ENCODE data around the gene NCK2. TPM values are rescaled to one million over a fixed set of nuclear protein-coding genes. Genes with fewer than 3 reads are reported as not detected.

NCK2 gene
- polyA plus RNA-seq, 1 donor from 2014 or later, result 19.6 TPM

DNA sequence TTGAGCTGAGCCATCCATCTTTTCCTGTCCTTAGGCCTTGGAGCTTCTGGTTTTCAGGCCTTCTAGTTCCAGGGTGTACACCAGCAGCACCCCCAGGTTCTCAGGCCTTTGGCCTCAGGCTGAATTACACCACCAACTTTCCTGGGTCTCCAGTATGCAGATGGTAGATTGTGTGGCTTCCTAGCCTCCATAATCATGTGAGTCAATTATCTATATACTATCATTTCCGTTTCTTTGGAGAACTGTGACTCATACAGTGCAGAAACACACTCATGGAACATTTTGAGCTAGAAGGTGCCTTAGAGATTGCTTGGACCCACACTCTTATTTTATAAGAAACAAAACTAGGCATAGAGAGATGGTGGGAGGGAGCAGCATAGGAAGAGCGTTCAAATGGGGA, 167.4 kb downstream of the NCK2 start:
- peaks cover 2 to 9% (median 5%) of the 10 kb centered on the region in 3 donors for H3K9me3 Mint-ChIP-seq
- H3K36me3 Mint-ChIP-seq, result peaks cover 6% of the 10 kb centered on the region
- H3K4me1 Mint-ChIP-seq, result peaks cover 8 to 17% (median 13%) of the 10 kb centered on the region in 3 donors
- H3K4me3 Mint-ChIP-seq, result no peak overlapping the region
- no peak overlapping the region for H3K27ac Mint-ChIP-seq
- H3K27me3 Mint-ChIP-seq, result no peaks in the 10 kb centered on the region

DNA sequence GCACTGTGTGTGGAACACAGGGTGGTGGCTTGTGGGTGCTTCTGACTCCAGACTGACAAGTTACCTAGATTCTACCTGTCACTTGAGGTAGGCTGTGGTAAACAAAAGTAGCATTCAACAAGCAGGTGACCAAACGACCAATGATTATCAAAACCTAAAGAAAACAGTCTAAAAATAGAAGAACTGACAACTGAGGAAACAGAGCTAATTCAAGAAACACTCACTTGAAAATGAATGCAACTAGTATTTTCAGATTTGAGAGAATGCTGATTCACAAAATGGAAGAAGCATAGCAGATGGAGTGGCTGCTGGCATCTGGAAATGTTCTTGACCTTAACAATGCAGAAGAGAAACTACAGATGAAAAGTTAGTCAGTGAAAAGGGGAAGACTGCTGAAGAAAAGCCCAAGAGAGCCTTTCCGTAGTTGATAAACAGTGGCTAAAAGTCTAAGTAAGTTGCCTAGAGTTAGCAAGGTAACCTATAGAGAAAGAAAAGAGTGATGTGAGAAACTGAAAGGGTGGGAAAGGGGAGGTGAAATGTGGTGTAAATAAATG, 170.4 kb downstream of the NCK2 start:
- peaks cover 7 to 11% (median 8%) of the 10 kb centered on the region in 3 donors for H3K4me1 Mint-ChIP-seq
- H3K27ac Mint-ChIP-seq, result no peak overlapping the region
- H3K9me3 Mint-ChIP-seq, result peaks cover 0 to 9% (median 5%) of the 10 kb centered on the region in 3 donors
- H3K4me3 Mint-ChIP-seq, result no peak overlapping the region
- H3K27me3 Mint-ChIP-seq, result no peaks in the 10 kb centered on the region
- H3K36me3 Mint-ChIP-seq, result peaks cover 3% of the 10 kb centered on the region

- no peaks in the 10 kb centered on the region for H3K27me3 Mint-ChIP-seq
- no peak overlapping the region for H3K27ac Mint-ChIP-seq
- peaks cover 7 to 11% (median 8%) of the 10 kb centered on the region in 3 donors for H3K4me1 Mint-ChIP-seq
- H3K9me3 Mint-ChIP-seq, result peaks cover 4 to 11% (median 5%) of the 10 kb centered on the region in 3 donors
- H3K36me3 Mint-ChIP-seq, result peaks cover 11% of the 10 kb centered on the region
- H3K4me3 Mint-ChIP-seq, result no peak overlapping the region
Observed at GRCh38 chr2:105917226-105917625, 172.5 kb downstream of the NCK2 start.

GRCh38 chr2:105917688-105918087, 173.0 kb downstream of the NCK2 start:
- Mint-ChIP-seq H3K9me3 (peaks cover 4 to 11% (median 5%) of the 10 kb centered on the region in 3 donors), H3K36me3 (peaks cover 11% of the 10 kb centered on the region)

DNA sequence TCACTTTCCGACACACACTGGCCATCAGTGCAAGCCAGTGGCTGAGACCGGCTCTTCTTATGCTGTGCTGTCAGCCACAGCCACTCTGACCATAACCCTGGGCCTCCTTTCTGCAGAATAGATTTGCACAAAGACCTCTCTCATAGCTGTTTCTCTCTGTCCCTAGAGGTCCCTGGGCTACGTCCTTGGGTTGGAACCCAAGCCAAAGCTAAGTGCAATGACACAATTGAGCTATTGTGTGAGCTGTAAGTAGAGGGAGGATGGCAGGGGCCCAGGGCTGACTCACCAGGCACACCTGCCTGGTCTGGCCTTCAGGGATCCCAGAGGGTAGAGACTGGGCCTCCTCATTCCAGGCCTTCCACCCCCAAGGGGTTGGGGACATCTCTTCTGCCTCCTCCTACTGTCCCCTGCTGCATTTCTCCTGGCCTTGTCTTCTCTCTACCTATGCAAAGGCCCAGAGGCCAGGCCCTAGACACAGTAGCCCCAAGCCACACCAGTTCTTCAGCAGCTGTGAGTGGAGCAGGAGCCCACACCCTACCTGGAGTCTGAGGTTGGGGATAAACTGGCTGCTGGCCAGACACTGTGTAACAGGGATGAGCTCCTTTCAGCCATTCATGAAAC, 174.6 kb downstream of the NCK2 start:
- H3K27me3 Mint-ChIP-seq, result no peaks in the 10 kb centered on the region
- H3K4me3 Mint-ChIP-seq, result no peak overlapping the region
- H3K36me3 Mint-ChIP-seq, result peaks cover 11% of the 10 kb centered on the region
- H3K4me1 Mint-ChIP-seq, result peaks cover 7 to 11% (median 8%) of the 10 kb centered on the region in 3 donors
- no peak overlapping the region for H3K27ac Mint-ChIP-seq
- peaks cover 2 to 7% (median 4%) of the 10 kb centered on the region in 3 donors for H3K9me3 Mint-ChIP-seq

More at GRCh38 chr2:105917688-105918087, 173.0 kb downstream of the NCK2 start:
- no peak overlapping the region for H3K4me3 Mint-ChIP-seq
- H3K27me3 Mint-ChIP-seq, result no peaks in the 10 kb centered on the region
- H3K27ac Mint-ChIP-seq, result no peak overlapping the region
- H3K4me1 Mint-ChIP-seq, result peaks cover 7 to 11% (median 8%) of the 10 kb centered on the region in 3 donors

DNA sequence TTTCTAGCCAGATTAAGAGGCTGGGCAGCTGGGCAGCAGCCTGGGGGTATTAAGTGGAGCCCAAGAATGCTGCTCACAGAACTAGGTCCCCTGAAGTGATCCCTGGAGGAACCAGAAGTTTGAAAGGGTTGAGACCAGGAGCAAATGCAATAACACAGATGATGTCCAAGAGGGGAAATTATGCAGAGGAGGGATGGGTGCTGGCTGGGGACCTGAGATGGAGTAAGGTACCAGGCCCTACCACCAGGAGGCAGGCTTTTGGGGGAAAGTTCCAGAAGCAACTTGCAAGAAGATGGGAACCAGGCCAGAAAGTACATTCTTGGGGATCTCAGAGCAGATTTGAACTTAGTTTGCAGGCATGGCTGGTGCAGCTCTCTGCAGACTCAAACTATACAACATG, 175.1 kb downstream of the NCK2 start:
- no peak overlapping the region for H3K27ac Mint-ChIP-seq
- H3K36me3 Mint-ChIP-seq, result peaks cover 11% of the 10 kb centered on the region
- H3K9me3 Mint-ChIP-seq, result peaks cover 0 to 6% (median 4%) of the 10 kb centered on the region in 3 donors
- peaks cover 7 to 11% (median 8%) of the 10 kb centered on the region in 3 donors for H3K4me1 Mint-ChIP-seq
- no peaks in the 10 kb centered on the region for H3K27me3 Mint-ChIP-seq
- H3K4me3 Mint-ChIP-seq, result no peak overlapping the region

DNA sequence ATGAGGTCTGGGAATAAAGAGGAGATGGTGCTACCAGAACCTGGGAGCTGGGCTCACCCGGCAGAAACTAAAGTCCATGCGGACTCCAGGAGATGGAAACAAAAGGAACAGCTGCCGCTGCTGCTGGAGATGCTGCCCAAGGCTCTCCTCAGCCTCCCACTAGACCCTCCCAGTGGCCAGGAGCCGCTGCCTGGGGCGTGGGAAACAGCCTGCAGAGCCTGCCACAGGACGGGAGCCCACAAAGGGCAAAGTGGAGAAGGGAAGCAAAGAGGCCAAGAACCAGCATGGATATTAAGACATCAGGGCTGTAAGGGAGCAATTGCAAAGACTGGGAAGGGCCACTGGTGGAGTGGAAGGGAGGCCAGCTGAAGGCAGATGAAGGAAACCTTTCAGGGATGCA, 179.6 kb downstream of the NCK2 start:
- Mint-ChIP-seq H3K27me3 (peaks cover 1% of the 10 kb centered on the region), H3K27ac (no peak overlapping the region), H3K36me3 (peaks cover 10% of the 10 kb centered on the region), H3K4me1 (peaks cover 0 to 3% (median 2%) of the 10 kb centered on the region in 3 donors), H3K9me3 (peaks cover 0 to 4% (median 4%) of the 10 kb centered on the region in 3 donors), H3K4me3 (no peak overlapping the region)

DNA sequence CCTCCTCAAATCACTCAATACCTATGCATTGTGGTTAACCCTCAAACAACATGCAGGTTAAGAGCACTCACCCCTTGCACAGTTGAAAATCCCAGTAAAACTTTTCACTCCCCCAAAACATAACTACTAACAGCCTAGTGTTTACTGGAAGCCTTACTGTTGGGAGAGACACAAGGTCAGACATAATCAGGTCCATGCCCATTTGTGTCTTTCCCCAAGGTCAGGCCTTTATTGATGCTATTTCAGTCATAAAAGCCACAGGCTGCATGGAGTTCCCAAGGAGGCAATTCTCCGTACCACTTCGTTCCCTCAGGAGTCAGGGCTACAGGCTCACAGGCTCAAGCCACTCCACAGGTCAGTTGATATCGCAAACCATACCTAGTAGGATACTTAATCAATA, 180.2 kb downstream of the NCK2 start:
- no peaks in the 10 kb centered on the region for H3K4me1 Mint-ChIP-seq
- H3K9me3 Mint-ChIP-seq, result peaks cover 0 to 4% (median 4%) of the 10 kb centered on the region in 3 donors
- peaks cover 10% of the 10 kb centered on the region for H3K36me3 Mint-ChIP-seq
- H3K27me3 Mint-ChIP-seq, result peaks cover 1% of the 10 kb centered on the region
- no peak overlapping the region for H3K4me3 Mint-ChIP-seq
- H3K27ac Mint-ChIP-seq, result no peak overlapping the region

DNA sequence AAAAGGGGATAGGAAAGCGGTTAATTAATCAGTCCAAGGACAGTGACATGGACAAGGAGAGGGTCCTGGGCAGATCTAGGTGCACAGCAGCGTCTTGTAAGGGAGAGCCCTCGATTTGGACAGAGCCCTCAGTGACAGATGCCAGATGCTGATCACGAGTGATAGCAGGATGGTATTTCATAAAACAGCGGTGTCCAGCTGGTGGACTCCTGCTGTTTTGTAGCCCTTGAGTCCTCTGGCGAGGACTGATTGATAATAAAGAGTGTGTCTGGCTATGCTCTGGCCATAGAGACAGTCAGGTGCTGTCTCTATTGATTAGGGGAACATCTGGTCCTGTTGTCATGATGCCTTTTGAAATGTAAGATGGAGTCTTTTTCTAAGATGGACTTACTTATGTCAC, 180.7 kb downstream of the NCK2 start:
- no peak overlapping the region for H3K27ac Mint-ChIP-seq

DNA sequence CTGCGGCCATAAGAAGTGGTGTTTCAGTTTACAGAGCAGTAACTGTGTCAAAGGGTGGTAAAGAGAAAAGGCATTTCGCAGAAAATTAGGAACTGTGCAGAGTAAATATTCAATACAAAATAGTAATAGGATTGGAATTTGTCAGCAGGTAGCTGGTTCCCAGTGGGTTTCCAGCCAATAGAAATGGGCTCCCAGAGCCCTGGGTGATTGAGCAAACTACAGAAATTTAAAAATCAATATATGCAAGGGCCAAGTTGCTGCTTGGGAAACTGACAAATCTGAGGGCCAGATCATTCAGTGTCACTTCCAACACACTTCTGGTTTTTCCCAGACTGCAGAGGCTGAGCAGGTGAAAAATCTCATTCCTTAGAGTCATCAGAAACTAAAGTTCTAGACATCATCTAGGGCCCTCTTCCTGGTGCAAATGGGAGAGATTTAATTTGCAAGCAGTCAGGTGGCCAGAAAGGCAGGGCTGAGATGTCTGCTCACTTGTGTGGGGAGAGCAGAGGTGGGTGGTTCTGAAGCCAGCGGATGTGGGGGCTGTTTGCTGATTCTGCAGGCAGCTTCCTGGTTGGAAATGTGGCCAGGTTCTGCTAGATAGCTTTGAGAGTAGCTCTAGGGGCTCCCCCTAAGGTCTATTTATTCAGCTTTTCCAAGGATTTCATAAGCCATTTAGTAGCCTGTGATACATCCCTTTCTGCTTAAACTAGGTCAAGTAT, 182.4 kb downstream of the NCK2 start:
- Mint-ChIP-seq H3K27ac (no peak overlapping the region), H3K4me3 (no peak overlapping the region), H3K4me1 (no peaks in the 10 kb centered on the region), H3K27me3 (peaks cover 4% of the 10 kb centered on the region), H3K36me3 (peaks cover 2% of the 10 kb centered on the region), H3K9me3 (peaks cover 0 to 2% (median 2%) of the 10 kb centered on the region in 3 donors)

More for the DNA sequence above, 180.7 kb downstream of the NCK2 start:
- H3K36me3 Mint-ChIP-seq, result peaks cover 9% of the 10 kb centered on the region
- H3K4me1 Mint-ChIP-seq, result no peaks in the 10 kb centered on the region
- H3K27me3 Mint-ChIP-seq, result peaks cover 1% of the 10 kb centered on the region
- peaks cover 0 to 5% (median 4%) of the 10 kb centered on the region in 3 donors for H3K9me3 Mint-ChIP-seq
- H3K4me3 Mint-ChIP-seq, result no peak overlapping the region

DNA sequence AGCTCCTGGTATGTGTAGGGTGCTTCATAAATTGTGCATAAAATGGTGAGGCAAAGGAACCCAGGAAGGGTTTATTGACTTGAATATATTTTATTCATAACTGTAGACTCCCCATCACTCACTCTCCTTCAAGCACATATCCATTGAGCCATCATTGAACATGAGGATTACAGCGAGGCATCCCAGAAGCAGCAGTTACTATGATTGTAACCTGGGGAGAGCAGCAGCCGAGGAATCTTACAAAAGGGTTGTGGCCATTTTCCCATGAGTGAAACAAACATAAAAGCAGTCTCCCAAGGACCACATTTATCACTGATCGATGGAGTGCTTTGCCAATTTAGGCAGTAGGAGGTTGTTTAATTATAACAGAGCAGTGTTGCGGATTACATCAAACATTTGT, 183.4 kb downstream of the NCK2 start:
- peaks cover 7% of the 10 kb centered on the region for H3K27me3 Mint-ChIP-seq
- peaks cover 2% of the 10 kb centered on the region for H3K36me3 Mint-ChIP-seq
- H3K4me1 Mint-ChIP-seq, result no peaks in the 10 kb centered on the region
- no peak overlapping the region for H3K27ac Mint-ChIP-seq
- no peak overlapping the region for H3K4me3 Mint-ChIP-seq
- peaks cover 0 to 3% (median 2%) of the 10 kb centered on the region in 3 donors for H3K9me3 Mint-ChIP-seq

DNA sequence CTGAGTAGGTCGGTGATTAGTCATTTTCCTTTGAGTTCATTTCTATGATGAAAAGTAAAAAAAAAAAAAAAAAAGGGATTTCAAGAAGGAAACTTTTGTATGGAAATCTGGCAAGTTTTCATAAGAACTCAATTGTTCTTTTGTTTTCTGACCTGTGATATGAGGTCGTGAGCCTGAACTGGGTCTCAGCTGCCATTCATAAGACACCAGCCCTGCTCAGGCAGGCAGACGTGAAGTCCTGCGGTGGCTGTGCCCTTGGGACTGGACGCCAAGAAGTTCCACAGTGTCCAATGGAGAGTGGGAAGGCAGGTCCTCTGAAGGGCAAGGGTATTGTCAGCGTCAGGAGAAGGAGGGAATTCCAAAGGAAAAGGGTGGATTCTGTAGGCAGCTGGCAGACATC, 183.9 kb downstream of the NCK2 start:
- peaks cover 1 to 3% (median 2%) of the 10 kb centered on the region in 3 donors for H3K9me3 Mint-ChIP-seq
- H3K4me3 Mint-ChIP-seq, result no peak overlapping the region
- H3K27ac Mint-ChIP-seq, result no peak overlapping the region
- peaks cover 7% of the 10 kb centered on the region for H3K27me3 Mint-ChIP-seq
- peaks cover 2% of the 10 kb centered on the region for H3K36me3 Mint-ChIP-seq
- H3K4me1 Mint-ChIP-seq, result no peaks in the 10 kb centered on the region

GRCh38 chr2:105929516-105929915, 184.8 kb downstream of the NCK2 start:
- peaks cover 3 to 5% (median 3%) of the 10 kb centered on the region in 3 donors for H3K9me3 Mint-ChIP-seq
- no peak overlapping the region for H3K27ac Mint-ChIP-seq
- H3K27me3 Mint-ChIP-seq, result peaks cover 9% of the 10 kb centered on the region
- peak overlapping the region in 1 of 4 donors; percentile 43 for H3K4me3 Mint-ChIP-seq
- H3K4me1 Mint-ChIP-seq, result no peaks in the 10 kb centered on the region
- peaks cover 2% of the 10 kb centered on the region for H3K36me3 Mint-ChIP-seq

DNA sequence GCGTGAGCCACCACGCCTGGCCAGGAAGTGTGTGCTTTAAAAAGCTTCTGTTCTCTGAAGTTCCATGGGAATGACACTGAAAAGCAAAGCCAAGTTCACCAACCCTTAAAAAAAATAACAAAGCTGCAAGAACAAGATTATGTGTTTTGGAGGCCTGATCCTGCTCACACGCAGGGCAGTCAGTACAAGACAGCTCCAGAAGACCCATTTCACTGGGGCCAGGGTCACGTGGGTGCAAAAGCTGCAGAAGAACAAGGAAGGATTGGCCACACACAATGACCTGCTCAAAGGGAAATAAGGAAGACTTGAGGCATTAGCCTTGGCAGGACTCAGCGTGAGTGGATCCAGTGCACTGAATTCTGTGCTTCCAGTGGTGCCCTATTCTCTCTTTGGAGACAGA, 187.9 kb downstream of the NCK2 start:
- H3K27ac Mint-ChIP-seq, result no peak overlapping the region
- peaks cover 2% of the 10 kb centered on the region for H3K36me3 Mint-ChIP-seq
- peaks cover 3 to 5% (median 3%) of the 10 kb centered on the region in 3 donors for H3K9me3 Mint-ChIP-seq
- no peaks in the 10 kb centered on the region for H3K4me1 Mint-ChIP-seq
- peaks cover 8% of the 10 kb centered on the region for H3K27me3 Mint-ChIP-seq
- no peak overlapping the region for H3K4me3 Mint-ChIP-seq

DNA sequence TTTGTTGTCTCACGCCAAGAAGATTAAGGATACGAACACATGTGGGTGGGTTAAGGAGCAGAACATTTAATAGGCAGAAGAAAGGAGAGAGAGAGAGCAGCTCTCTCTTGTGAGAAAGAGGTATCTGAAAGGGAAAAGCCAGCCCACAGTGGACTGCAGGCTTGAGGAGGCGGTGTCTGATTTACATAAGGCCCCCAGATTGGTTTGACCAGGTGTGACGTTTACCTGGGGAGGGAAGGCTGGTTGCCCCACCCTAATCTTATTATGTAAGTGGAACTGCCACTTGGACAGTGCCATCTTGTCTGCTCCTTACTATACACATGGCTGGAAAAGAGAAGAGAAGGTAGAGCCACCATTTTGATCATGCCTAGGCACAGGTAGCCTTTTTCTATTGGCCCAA, 189.2 kb downstream of the NCK2 start:
- no peaks in the 10 kb centered on the region for H3K4me1 Mint-ChIP-seq
- H3K36me3 Mint-ChIP-seq, result no peaks in the 10 kb centered on the region
- peaks cover 3 to 5% (median 3%) of the 10 kb centered on the region in 3 donors for H3K9me3 Mint-ChIP-seq
- no peak overlapping the region for H3K4me3 Mint-ChIP-seq
- H3K27me3 Mint-ChIP-seq, result peaks cover 8% of the 10 kb centered on the region
- no peak overlapping the region for H3K27ac Mint-ChIP-seq
